Measurements from ENCODE around the gene FAIM2.

FAIM2 gene

GRCh38 chr12:49825360-49825970, 78.2 kb downstream of the FAIM2 start:
- H3K9me3 Mint-ChIP-seq: no peaks in the 10 kb centered on the region
- no peak overlapping the region for H3K27ac Mint-ChIP-seq
- H3K4me1 Mint-ChIP-seq: peaks cover 45% of the 10 kb centered on the region
- H3K4me3 Mint-ChIP-seq: no peak overlapping the region
- DNase-seq (ENCODE audit: low spot score in 2 of 2): no peak
- no peak for ATAC-seq
- peaks cover 6% of the 10 kb centered on the region for H3K36me3 Mint-ChIP-seq

DNA sequence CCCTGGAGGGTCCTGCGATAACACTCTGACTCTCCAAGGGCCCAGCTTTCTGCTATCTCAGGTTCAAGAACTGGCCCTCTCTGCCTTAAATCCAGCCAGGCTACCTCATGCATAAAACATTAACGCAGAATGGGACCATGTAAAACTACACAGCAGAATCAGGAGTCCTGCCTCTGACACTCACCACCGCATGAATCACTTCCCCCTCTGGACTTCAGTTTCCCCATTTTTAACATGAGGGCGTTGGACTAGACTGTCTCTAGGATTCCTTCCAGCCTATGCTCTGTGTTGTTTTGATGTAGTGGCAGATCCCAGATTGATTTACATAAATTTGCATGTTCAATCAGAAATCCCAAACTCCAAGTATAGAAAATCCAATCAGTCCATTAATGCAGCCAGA, 78.8 kb downstream of the FAIM2 start:
- ATAC-seq (no peak), DNase-seq (ENCODE audit: low spot score in 2 of 2) (no peak)
- Mint-ChIP-seq H3K4me3 (no peak overlapping the region), H3K9me3 (no peaks in the 10 kb centered on the region), H3K27ac (no peak overlapping the region), H3K4me1 (peaks cover 45% of the 10 kb centered on the region), H3K36me3 (peaks cover 6% of the 10 kb centered on the region)

DNA sequence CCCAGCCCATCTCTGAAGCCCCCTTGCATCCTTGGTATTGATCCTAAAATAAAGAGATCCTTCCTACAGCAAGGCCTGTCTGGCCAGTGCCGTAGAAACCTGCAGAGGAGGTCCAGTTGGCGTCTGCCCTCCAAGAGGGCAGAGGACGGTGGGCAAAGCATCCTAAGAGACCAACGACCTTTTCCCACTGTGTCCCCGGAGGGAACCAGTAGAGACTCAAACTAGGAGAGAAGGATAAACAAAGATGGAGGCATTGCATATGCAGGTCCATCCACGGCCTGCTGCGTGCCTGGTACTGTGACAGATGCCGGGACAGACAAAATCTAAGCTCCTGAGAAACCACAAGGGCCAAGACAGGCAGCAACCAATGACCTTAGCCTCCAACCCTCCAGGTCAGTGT, 79.3 kb downstream of the FAIM2 start:
- H3K4me3 Mint-ChIP-seq: no peak overlapping the region
- H3K36me3 Mint-ChIP-seq: peaks cover 6% of the 10 kb centered on the region
- DNase-seq (ENCODE audit: low spot score in 2 of 2) (no peak), ATAC-seq (no peak)
- no peak overlapping the region for H3K27ac Mint-ChIP-seq
- H3K9me3 Mint-ChIP-seq: no peaks in the 10 kb centered on the region
- peaks cover 43% of the 10 kb centered on the region for H3K4me1 Mint-ChIP-seq

- Mint-ChIP-seq H3K27ac (no peak overlapping the region), H3K4me3 (no peak overlapping the region)
These were observed 79.7 kb downstream of the FAIM2 start for GRCh38 chr12:49823951-49824350.

GRCh38 chr12:49823350-49823749, 80.3 kb downstream of the FAIM2 start:
- ATAC-seq: no peak
- Mint-ChIP-seq H3K4me1 (peaks cover 33% of the 10 kb centered on the region), H3K36me3 (peaks cover 1% of the 10 kb centered on the region)

More at GRCh38 chr12:49823951-49824350, 79.7 kb downstream of the FAIM2 start:
- Mint-ChIP-seq H3K4me1 (peaks cover 39% of the 10 kb centered on the region), H3K9me3 (no peaks in the 10 kb centered on the region), H3K36me3 (peaks cover 6% of the 10 kb centered on the region)
- ATAC-seq: no peak
- no peak for DNase-seq (ENCODE audit: low spot score in 2 of 2)

GRCh38 chr12:49821373-49822287, 82.1 kb downstream of the FAIM2 start:
- Mint-ChIP-seq H3K36me3 (no peaks in the 10 kb centered on the region), H3K4me1 (peaks cover 20% of the 10 kb centered on the region), H3K27ac (peak overlapping the region; percentile 80), H3K9me3 (no peaks in the 10 kb centered on the region), H3K4me3 (no peak overlapping the region)
- ATAC-seq (no peak), DNase-seq (ENCODE audit: low spot score in 2 of 2) (no peak)

More at GRCh38 chr12:49823350-49823749, 80.3 kb downstream of the FAIM2 start:
- H3K4me3 Mint-ChIP-seq: no peak overlapping the region
- DNase-seq (ENCODE audit: low spot score in 2 of 2): no peak
- peak overlapping the region; percentile 40 for H3K27ac Mint-ChIP-seq
- H3K9me3 Mint-ChIP-seq: no peaks in the 10 kb centered on the region

- no peak for ATAC-seq
- Mint-ChIP-seq H3K4me3 (no peak overlapping the region), H3K4me1 (peaks cover 9% of the 10 kb centered on the region), H3K27ac (peak overlapping the region; percentile 1), H3K36me3 (no peaks in the 10 kb centered on the region), H3K9me3 (no peaks in the 10 kb centered on the region)
- DNase-seq (ENCODE audit: low spot score in 2 of 2): no peak
These were observed 83.9 kb downstream of the FAIM2 start for GRCh38 chr12:49819786-49820185.

GRCh38 chr12:49818241-49818895, 85.3 kb downstream of the FAIM2 start:
- Mint-ChIP-seq H3K4me3 (no peak overlapping the region), H3K4me1 (peaks cover 7% of the 10 kb centered on the region), H3K27ac (no peak overlapping the region), H3K9me3 (no peaks in the 10 kb centered on the region), H3K36me3 (no peaks in the 10 kb centered on the region)
- DNase-seq (ENCODE audit: low spot score in 2 of 2) (no peak), ATAC-seq (no peak)
